Keratinocyte (primary cell): ENCODE measurements around the gene KRT5.

Source experiments
- EZH2 ChIP-seq: IDR thresholded peaks from one replicate; pipeline ENCODE4 v1.6.1; 2012; ENCODE audit warnings: inconsistent platforms, mild to moderate bottlenecking, low read length, moderate library complexity
- TF ChIP-seq, protein P1 (sequence below), 3 experiments: IDR thresholded peaks in 1 of 3; conservative IDR thresholded peaks in 1 of 3; optimal IDR thresholded peaks in 1 of 3; 2 replicates in 2 of 3; 3 replicates in 1 of 3; pipeline versions ENCODE3 to v1.5.1; 2011; ENCODE audit warnings: low read length in 3 of 3, mild to moderate bottlenecking in 3 of 3, moderate library complexity in 2 of 3, control low read depth in 1 of 3, inconsistent platforms in 1 of 3; ENCODE audit not compliant: insufficient read depth in 2 of 3; ENCODE audit errors: extremely low read depth in 1 of 3

DNA sequence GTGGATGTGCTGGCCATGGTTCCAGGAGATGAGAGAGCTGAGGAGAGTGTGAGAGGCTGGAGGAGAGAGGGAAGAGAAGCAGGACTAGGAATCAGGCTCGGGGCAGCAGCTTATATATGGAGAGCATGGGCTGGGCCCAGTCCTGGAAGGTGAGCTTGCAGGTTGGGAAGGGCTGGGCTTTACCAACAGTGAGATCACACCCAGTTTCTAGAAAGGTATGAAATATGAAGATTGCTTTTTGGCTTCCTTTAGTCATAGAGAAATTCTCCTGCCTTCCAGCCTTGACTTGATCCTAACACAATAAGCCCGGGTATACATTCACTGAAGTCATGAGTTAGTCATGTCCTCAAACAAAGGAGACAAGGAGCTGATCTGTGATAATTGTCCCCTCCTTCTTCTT lies 27.0 kb downstream of the KRT5 start, which contains the start of gene KRT6A:
- TF ChIP-seq, protein P1, sequence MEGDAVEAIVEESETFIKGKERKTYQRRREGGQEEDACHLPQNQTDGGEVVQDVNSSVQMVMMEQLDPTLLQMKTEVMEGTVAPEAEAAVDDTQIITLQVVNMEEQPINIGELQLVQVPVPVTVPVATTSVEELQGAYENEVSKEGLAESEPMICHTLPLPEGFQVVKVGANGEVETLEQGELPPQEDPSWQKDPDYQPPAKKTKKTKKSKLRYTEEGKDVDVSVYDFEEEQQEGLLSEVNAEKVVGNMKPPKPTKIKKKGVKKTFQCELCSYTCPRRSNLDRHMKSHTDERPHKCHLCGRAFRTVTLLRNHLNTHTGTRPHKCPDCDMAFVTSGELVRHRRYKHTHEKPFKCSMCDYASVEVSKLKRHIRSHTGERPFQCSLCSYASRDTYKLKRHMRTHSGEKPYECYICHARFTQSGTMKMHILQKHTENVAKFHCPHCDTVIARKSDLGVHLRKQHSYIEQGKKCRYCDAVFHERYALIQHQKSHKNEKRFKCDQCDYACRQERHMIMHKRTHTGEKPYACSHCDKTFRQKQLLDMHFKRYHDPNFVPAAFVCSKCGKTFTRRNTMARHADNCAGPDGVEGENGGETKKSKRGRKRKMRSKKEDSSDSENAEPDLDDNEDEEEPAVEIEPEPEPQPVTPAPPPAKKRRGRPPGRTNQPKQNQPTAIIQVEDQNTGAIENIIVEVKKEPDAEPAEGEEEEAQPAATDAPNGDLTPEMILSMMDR (optimal IDR thresholded peaks at IDR 0.05 in 1 of 3, IDR thresholded peaks at IDR 0.05 in 1 of 3, conservative IDR thresholded peaks at IDR 0.05 in 1 of 3; ENCODE audit: extremely low read depth in 1 of 3, insufficient read depth in 2 of 3, low read length in 3 of 3): no peak
- no peak for TF ChIP-seq EZH2
